K562 (cell line): ENCODE results near the gene SPATA25. TPM values are rescaled to one million over a fixed set of nuclear protein-coding genes. Genes with fewer than 3 reads are reported as not detected.
A peak's percentile ranks its signal among the peaks of the same experiment; 100 is the strongest.

Experiments used
- ATAC-seq: fragments of 200-7000 bp; cut with Tn5 transposase; 3 replicates; pipeline ENCODE4 v1.9.1; 2020; ENCODE audit warnings: moderate library complexity
- BruUV-seq: library from RNA; stranded (reverse); fragments of 400-500 nt; replicated peaks from 2 replicates; lab custom pipeline; 2021; lab: Mats Ljungman, UMichigan
- CTCF ChIA-PET: fragments of 300-600 bp; formaldehyde crosslinking; extraction: SDS; loops from one replicate; lab custom pipeline; 2021; ENCODE audit warnings: low intra/inter-chr PET ratio; lab: Yijun Ruan, JAX
- POLR2A ChIA-PET: fragments of 300-600, 350-650 bp; sonication (Branson Sonifier 250); formaldehyde crosslinking; extraction: SDS; loops from one replicate; lab custom pipeline; 2021; ENCODE audit warnings: antibody characterized with exemption, inconsistent platforms; lab: Yijun Ruan, JAX
- DNase-seq, 4 experiments: peaks; one replicate each; pipeline versions ENCODE4 v3.0.0 to v3.0.0-alpha.2; 2011 to 2018; ENCODE audit warnings: low spot score in 3 of 4, mixed read lengths in 3 of 4; ENCODE audit errors: extremely low read depth in 1 of 4
- FAIRE-seq: peaks from 2 replicates; lab custom pipeline; 2011; peaks lifted over from hg19 to GRCh38; lab: Jason Lieb, UNC
- H2AFZ ChIP-seq: 2 replicates; pipeline ENCODE4 v1.6.0; 2011; ENCODE audit warnings: low read depth, low read length, control low read depth, inconsistent platforms
- H3K27ac ChIP-seq: fragments of 200-600 bp; 3 replicates; pipeline ENCODE4 v1.8.0; 2011; ENCODE audit warnings: low read depth, mild to moderate bottlenecking, control low read depth, inconsistent platforms, low read length, moderate library complexity, mixed read lengths; ENCODE audit errors: extremely low read depth
- H3K27me3 ChIP-seq, 2 experiments: fragments of 300-600 bp in 1 of 2; 2 replicates in 1 of 2; 3 replicates in 1 of 2; pipeline versions ENCODE4 v1.6.0 to v1.8.0; 2011; ENCODE audit warnings: inconsistent platforms in 2 of 2, low read length in 2 of 2, mild to moderate bottlenecking in 1 of 2, mixed read lengths in 1 of 2, moderate library complexity in 1 of 2; ENCODE audit not compliant: control insufficient read depth in 2 of 2, insufficient read depth in 2 of 2
- H3K36me3 ChIP-seq: fragments of 300-600 bp; 3 replicates; pipeline ENCODE4 v1.8.0; 2011; ENCODE audit warnings: mild to moderate bottlenecking, low read length, inconsistent platforms; ENCODE audit not compliant: control insufficient read depth, insufficient read depth
- H3K4me1 ChIP-seq, 2 experiments: fragments of 200-600 bp in 1 of 2; replicated peaks in 1 of 2; 2 replicates in 1 of 2; 3 replicates in 1 of 2; pipeline versions ENCODE4 v1.5.1 to v1.8.0; 2011; ENCODE audit warnings: inconsistent platforms in 2 of 2, low read length in 2 of 2, mild to moderate bottlenecking in 1 of 2, mixed read lengths in 1 of 2, moderate library complexity in 1 of 2; ENCODE audit not compliant: control insufficient read depth in 2 of 2, insufficient read depth in 2 of 2
- H3K4me2 ChIP-seq: 2 replicates; pipeline ENCODE4 v1.6.1; 2011; ENCODE audit warnings: low read length, control low read depth, inconsistent platforms, mixed read lengths; ENCODE audit not compliant: insufficient read depth
- H3K4me3 ChIP-seq: fragments of 200-600 bp; sonication (generic), shearing (Covaris generic); 2 replicates; pipeline ENCODE4 v1.5.1; 2016; ENCODE audit warnings: control low read depth, inconsistent platforms
- H3K79me2 ChIP-seq: fragments of 200-600 bp; 3 replicates; pipeline ENCODE4 v1.8.0; 2011; ENCODE audit warnings: low read length, inconsistent platforms; ENCODE audit not compliant: control insufficient read depth, insufficient read depth
- H3K9ac ChIP-seq, 2 experiments: 2 replicates each; pipeline versions ENCODE4 v1.6.0 to v1.6.1; 2011; ENCODE audit warnings: low read depth in 2 of 2, low read length in 2 of 2, control low read depth in 1 of 2, inconsistent platforms in 1 of 2, mild to moderate bottlenecking in 1 of 2, mixed read lengths in 1 of 2; ENCODE audit not compliant: insufficient read depth in 1 of 2
- H3K9me1 ChIP-seq: one replicate; pipeline ENCODE4 v1.6.0; 2011; ENCODE audit warnings: inconsistent platforms, mild to moderate bottlenecking, low read length, moderate library complexity; ENCODE audit not compliant: control insufficient read depth, insufficient read depth
- H3K9me3 ChIP-seq: replicated peaks from 2 replicates; pipeline ENCODE4 v1.5.1; 2011; ENCODE audit warnings: low read depth, low read length, inconsistent platforms; ENCODE audit not compliant: control insufficient read depth, insufficient read depth
- H4K20me1 ChIP-seq: replicated peaks from 2 replicates; pipeline ENCODE4 v1.6.1; 2011; ENCODE audit warnings: low read length, inconsistent platforms, mixed read lengths; ENCODE audit not compliant: control insufficient read depth, insufficient read depth
- BRF2 ChIP-seq: IDR thresholded peaks from 3 replicates; pipeline ENCODE4 v1.6.1; 2011; ENCODE audit warnings: borderline replicate concordance, mild to moderate bottlenecking; ENCODE audit not compliant: insufficient read length, insufficient read depth
- NFIC ChIP-seq: fragments of 450-650 bp; IDR thresholded peaks from 2 replicates; pipeline ENCODE4 v1.6.1; 2017; ENCODE audit warnings: mild to moderate bottlenecking, inconsistent platforms
- WGBS: fragments of 100-300 bp; shearing (Covaris generic); methylation state at CpG from one replicate; pipeline ENCODE4 v1.1.6; 2016; ENCODE audit warnings: low coverage, mixed read lengths; ENCODE audit not compliant: insufficient coverage; ENCODE audit errors: missing lambda C conversion rate; 5-methylcytosine and 5-hydroxymethylcytosine counted together
- in situ Hi-C: fragments of 300-500 bp; cut with MboI; formaldehyde crosslinking; loops from 4 replicates; pipeline ENCODE4 v1.15.0; 2018; ENCODE audit warnings: inconsistent platforms, mixed read lengths
- intact Hi-C: fragments of 100-400 bp; cut with micrococcal nuclease; formaldehyde crosslinking; loops from 2 replicates; pipeline ENCODE4 v1.14.2; 2022
- polyA plus RNA-seq, 8 experiments: library from polyadenylated mRNA; depleted of rRNA in 4 of 8; stranded (reverse) in 5 of 8; unstranded in 3 of 8; fragments of >200 nt; fragmentation: Nextera tagmentation in 2 of 8; fragmentation: Illumina TruSeq in 1 of 8; extraction: Ambion mirVana in 2 of 8; extraction: Trizol in 1 of 8; gene quantifications; 2 replicates each; pipeline versions ENCODE4 v1.2.1 to v1.2.3, GENCODE V29; 2011 to 2014; ENCODE audit warnings: inconsistent platforms in 1 of 8, missing spikeins in 1 of 8
- total RNA-seq, 7 experiments: library from RNA; depleted of rRNA in 6 of 7; stranded (reverse); fragments of >200 nt in 6 of 7; fragmentation: Illumina TruSeq in 2 of 7; extraction: Trizol in 2 of 7; gene quantifications; 2 replicates each; pipeline versions ENCODE4 v1.2.1 to v1.2.3, GENCODE V29; 2011 to 2021; ENCODE audit warnings: low replicate concordance in 1 of 7

SPATA25 gene
- total and polyA plus RNA-seq, 9 of the 15 experiments (the other 6 are each of a cell fraction or from before 2014, with no cell fraction given) = 0.21 to 0.95 (median 0.53) TPM; not detected in 3

GRCh38 chr20:45861221-45862075 is 26.0 kb downstream of the SPATA25 start:
- FAIRE-seq = no peak
- H3K79me2 ChIP-seq = peaks cover 16% of the 10 kb centered on the region
- no peaks in the 10 kb centered on the region for H3K36me3 ChIP-seq
- peaks cover 9 to 22% of the 10 kb centered on the region in 2 experiments for H3K4me1 ChIP-seq
- no peak for ATAC-seq
- H3K27me3 ChIP-seq = no peaks in the 10 kb centered on the region
- peak in 1 of 4 experiments; percentile 45 for DNase-seq
- in situ Hi-C loops = no loop called here
- WGBS = 79% methylated on average over 7 of the region's 7 CpGs
- H3K4me3 ChIP-seq = no peak overlapping the region
- H4K20me1 ChIP-seq = no peaks in the 10 kb centered on the region
- no peak overlapping the region for H3K27ac ChIP-seq
- no peaks in the 10 kb centered on the region for H3K9me3 ChIP-seq
- no peaks in the 10 kb centered on the region for H3K9me1 ChIP-seq
- CTCF ChIA-PET = interaction anchor here (0.7 kb wide), 1 partner anchor 39 kb away, joined by 4 read pairs; no protein-coding TSS in a partner anchor
- H3K4me2 ChIP-seq = no peak overlapping the region
- TF ChIP-seq NFIC = peak; percentile 88
- TF ChIP-seq BRF2 = no peak
- TF ChIP-seq, all 486 proteins: peak for 1
- BruUV-seq = no TSS peak
- H3K9ac ChIP-seq = no peak overlapping the region
- H2AFZ ChIP-seq = no peak overlapping the region
- POLR2A ChIA-PET = interaction anchor here (0.7 to 1.1 kb wide), 3 partner anchors 24 to 108 kb away, joined by 3 read pairs; partner anchors contain the start of genes CTSA and NEURL2
- intact Hi-C loops = no loop called here
